CD4-positive, alpha-beta T cell treated with Interferon gamma for 1 hour (primary cell): Measurements from ENCODE around the gene POMGNT1.
"Not testable (repeated sequence)": the region's sequence is repeated elsewhere in the genome, so short reads cannot be mapped to it uniquely, and the experiment has no call there.

ENCODE experiments used
- DNase-seq: peaks from one replicate; pipeline ENCODE4 v3.0.0-alpha.2; 2020

Gene POMGNT1

GRCh38 chr1:46197964-46198811, at the start of gene POMGNT1:
POMGNT1 (minus strand) TSS chr1:46198434; CDS start chr1:46197821, 613 bp downstream.
- peak; percentile 69 for DNase-seq

GRCh38 chr1:46247436-46248121, 49.3 kb upstream of the POMGNT1 start, which contains the start of gene RAD54L:
RAD54L (plus strand) TSS chr1:46247763; CDS start chr1:46248406, 643 bp downstream.
- peak; percentile 97 for DNase-seq

GRCh38 chr1:46246548-46247435, 48.6 kb upstream of the POMGNT1 start:
- peak; percentile 28 for DNase-seq

GRCh38 chr1:46246136-46246535, 47.9 kb upstream of the POMGNT1 start:
- DNase-seq = not testable (repeated sequence)

GRCh38 chr1:46244656-46245371, 46.6 kb upstream of the POMGNT1 start:
- no peak for DNase-seq

GRCh38 chr1:46243831-46244230, 45.6 kb upstream of the POMGNT1 start:
- not testable (repeated sequence) for DNase-seq

GRCh38 chr1:46242918-46243317, 44.7 kb upstream of the POMGNT1 start:
- DNase-seq = no peak

GRCh38 chr1:46241733-46242132, 43.5 kb upstream of the POMGNT1 start:
- not testable (repeated sequence) for DNase-seq

- DNase-seq = not testable (repeated sequence)
These were observed 40.6 kb upstream of the POMGNT1 start for GRCh38 chr1:46238865-46239264.

GRCh38 chr1:46236882-46237281, 38.6 kb upstream of the POMGNT1 start:
- DNase-seq = no peak

GRCh38 chr1:46231231-46231630, 33.0 kb upstream of the POMGNT1 start:
- DNase-seq = not testable (repeated sequence)

- DNase-seq = no peak
These were observed 26.7 kb upstream of the POMGNT1 start for GRCh38 chr1:46224966-46225365.

GRCh38 chr1:46223472-46223943, 25.3 kb upstream of the POMGNT1 start:
- DNase-seq = peak; percentile 57

- not testable (repeated sequence) for DNase-seq
These were observed 24.8 kb upstream of the POMGNT1 start for GRCh38 chr1:46223055-46223454.

GRCh38 chr1:46221749-46222148, 23.5 kb upstream of the POMGNT1 start:
- DNase-seq = no peak

- DNase-seq = no peak
These were observed 22.6 kb upstream of the POMGNT1 start for GRCh38 chr1:46220808-46221207.

- no peak for DNase-seq
These were observed 21.6 kb upstream of the POMGNT1 start for GRCh38 chr1:46219551-46220520.

- no peak for DNase-seq
These were observed 20.2 kb upstream of the POMGNT1 start for GRCh38 chr1:46218443-46218842.

- DNase-seq = no peak
These were observed 17.3 kb upstream of the POMGNT1 start for GRCh38 chr1:46215504-46215903.

GRCh38 chr1:46211051-46211450, 12.8 kb upstream of the POMGNT1 start:
- no peak for DNase-seq

- DNase-seq = no peak
These were observed 12.3 kb upstream of the POMGNT1 start for GRCh38 chr1:46210561-46210960.
